AG20443 (cell line): ENCODE measurements around the gene BARX2.

ENCODE experiments used
- DNase-seq: peaks from one replicate; pipeline ENCODE4 v3.0.0; 2012; ENCODE audit warnings: low spot score, mixed read lengths

Gene BARX2

GRCh38 chr11:129440028-129440713, 64.5 kb downstream of the BARX2 start:
- no peak for DNase-seq

GRCh38 chr11:129442171-129442570, 66.5 kb downstream of the BARX2 start:
- DNase-seq, result no peak

DNA sequence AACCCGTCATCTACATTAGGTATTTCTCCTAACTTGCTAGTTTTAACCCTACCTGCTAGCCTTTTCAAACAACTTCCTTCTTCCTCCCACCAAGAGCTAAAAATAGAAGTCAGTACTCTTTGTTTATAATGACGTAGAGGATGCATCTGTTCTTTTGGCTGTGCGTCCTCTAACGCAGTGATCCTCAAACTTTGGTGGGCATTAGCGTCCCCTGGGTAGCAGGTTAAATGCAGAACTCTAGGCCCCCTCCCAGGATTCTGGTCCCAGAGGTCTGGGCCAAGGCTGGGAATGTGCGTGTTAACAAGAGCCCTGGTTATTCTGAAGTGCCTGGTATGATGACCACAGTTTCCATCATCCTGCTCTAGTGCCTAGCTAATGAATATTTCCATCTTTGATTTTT, 67.6 kb downstream of the BARX2 start:
- no peak for DNase-seq

DNA sequence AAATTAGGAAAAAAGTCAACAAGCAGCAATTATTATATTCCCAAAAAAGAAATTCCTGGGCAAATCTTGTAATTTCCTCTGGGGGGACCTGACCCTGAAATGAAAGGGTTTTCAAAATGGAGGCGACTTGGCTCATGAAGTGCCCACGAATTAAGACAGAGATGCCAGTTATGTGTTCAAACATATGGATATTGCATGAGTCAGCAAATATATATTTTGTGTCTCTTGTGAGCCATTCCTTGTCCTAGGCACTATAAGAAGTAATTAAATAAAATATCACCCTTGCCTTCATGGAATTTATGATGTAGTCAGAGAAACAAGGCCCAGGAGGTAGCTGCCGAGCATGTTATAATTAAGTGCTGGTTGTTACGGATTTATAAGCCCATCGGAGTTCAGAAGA, 68.6 kb downstream of the BARX2 start:
- DNase-seq, result no peak

DNA sequence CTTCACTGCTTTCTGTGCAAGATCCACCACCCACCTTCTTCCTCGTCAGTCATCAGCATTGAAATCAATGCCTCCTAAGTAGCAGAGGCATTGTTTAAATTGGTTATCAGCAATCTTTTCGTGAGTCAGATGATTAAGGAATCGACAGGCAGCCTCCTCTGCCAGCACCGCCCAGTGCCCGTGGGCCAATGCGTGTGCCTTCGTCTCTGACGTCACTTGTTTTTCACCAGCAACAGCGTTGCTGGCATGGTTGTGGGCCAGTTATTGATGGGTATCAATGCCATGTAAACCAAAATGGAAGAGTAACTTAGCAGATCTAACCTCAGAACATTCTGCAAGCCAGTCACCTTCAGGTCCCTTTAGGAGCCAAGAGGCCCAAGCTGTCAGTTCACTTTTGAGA, 69.6 kb downstream of the BARX2 start:
- no peak for DNase-seq

DNA sequence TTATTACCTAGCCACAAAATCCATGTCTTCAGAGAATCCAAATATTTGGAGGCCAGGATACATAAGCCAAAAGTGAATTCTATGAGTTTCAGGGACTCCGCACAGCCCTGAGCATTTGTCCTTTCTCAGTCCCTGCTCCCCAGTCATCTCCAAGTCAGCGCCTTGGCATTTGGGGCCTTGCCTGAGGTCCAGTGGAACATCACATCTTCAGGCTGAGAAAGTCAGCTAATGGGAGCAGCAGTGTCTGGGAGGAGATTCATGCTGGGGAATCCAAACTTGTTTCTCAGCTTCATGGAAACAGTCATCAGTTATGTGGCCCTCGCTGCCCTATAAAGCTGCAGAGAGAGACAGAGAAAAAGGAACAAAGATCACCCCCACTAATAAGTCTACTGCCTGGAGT, 70.9 kb downstream of the BARX2 start:
- DNase-seq, result no peak

DNA sequence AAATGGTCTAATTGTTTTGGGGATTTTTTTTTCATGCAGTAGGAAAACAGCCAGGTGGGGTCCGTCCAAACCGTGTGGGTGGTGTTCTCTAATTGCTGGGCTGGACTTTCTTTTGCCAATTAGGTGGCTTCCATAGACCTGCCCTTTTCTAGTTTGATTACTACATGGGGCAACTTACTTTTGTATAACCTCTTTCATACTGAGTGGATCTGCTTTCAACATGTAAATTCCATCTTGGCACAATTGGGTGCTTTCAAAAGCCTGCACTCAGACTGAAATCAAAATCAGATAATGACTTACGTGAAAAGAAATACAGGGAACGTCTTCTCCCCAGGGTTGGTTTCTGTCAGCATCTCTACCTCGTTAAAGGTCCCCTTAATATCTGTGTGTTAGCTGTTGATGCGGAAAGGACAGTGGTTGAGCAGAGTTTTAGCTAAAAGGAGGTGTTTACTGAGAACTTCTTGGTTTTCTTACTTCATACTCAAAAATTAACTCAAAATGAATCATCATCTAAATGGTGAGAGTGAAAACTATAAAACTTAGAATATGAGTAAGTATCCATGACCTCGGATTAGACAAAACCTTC, 72.1 kb downstream of the BARX2 start:
- no peak for DNase-seq

- DNase-seq, result no peak
Measured at GRCh38 chr11:129451524-129451923, 75.9 kb downstream of the BARX2 start.

DNA sequence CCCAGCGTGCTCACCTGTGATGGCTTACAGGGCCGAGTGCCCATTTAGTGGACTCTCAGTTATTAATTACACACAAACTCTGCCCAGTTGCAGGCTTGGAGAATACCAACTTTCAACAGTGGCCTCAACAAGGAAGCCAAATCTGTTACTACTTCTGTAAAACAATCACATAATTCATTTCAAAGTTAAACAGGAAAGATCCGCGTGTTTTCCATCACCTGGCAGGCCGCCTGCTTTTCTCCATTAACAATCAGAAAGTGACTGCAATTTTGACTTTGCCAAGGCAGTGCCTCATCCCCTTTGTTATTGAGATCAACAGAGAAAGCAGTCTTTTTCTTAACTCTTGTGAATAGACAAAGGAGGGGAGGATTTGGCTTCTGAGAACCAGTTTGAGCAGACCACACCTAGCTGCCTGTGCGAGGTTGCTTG, 77.7 kb downstream of the BARX2 start:
- no peak for DNase-seq

GRCh38 chr11:129455101-129455500, 79.5 kb downstream of the BARX2 start:
- no peak for DNase-seq

- DNase-seq, result no peak
Measured at GRCh38 chr11:129455756-129456655, 80.4 kb downstream of the BARX2 start.

- DNase-seq, result no peak
Measured at GRCh38 chr11:129457321-129457720, 81.7 kb downstream of the BARX2 start.

GRCh38 chr11:129458278-129458677, 82.6 kb downstream of the BARX2 start:
- no peak for DNase-seq

- no peak for DNase-seq
Measured at GRCh38 chr11:129458756-129459535, 83.3 kb downstream of the BARX2 start.

DNA sequence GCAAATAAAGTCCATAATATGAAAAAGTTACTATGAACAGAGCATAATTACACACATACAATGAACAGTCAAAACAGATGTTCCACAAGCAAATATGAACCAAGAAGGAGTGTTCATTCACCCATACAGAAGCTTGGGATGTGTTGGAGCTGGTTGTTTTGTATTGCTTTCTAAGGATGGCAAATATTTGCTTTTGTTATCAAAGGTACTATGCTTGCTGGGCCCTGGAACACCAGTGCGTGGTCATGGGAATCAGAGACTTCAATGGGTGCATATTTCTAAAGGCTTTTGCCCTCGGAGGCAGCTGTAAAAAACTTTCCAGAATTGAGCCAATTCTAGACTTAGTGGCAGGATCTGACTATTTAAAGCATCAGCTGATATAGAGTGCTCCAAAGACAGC, 85.1 kb downstream of the BARX2 start:
- no peak for DNase-seq

GRCh38 chr11:129484068-129484467, 108.4 kb downstream of the BARX2 start:
- DNase-seq, result no peak

DNA sequence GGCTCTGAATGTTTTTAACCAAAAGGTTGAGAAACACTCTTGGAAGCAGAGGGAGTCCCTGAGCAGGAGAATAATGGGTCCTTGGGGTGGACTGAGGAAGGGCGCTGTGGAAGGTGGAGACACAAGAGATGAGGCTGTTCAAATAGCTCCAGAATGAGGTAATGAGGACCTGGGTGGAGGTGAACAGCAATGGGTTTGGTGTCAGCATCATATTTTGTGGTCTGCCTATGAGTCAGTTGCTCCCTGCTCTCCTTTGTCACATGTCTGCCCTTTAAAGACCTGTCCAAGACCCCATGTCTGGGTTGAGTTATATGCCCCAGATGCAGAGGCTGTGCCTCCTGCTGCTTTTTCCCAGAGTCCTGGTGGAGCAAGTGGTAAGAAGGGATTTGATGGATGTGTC, 113.6 kb downstream of the BARX2 start:
- no peak for DNase-seq

DNA sequence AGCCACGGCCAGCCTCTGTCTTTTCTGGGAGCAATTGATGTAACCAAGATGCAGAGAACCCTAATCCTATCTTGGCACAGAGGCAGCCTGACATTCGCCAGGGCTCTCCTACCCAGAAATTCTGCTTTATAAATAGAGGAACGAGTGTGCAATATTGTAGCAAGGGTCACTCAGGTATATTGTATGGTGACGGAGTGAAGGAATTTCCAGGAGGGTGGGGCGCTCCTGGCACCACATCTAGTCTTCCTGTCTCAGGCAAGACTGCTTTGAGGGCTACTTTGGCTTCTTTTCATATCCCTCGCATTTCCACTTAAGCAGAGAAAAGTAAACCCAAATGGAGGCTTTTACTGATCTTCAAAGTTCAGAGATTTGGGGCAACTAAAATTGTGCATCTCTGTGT, 114.4 kb downstream of the BARX2 start:
- DNase-seq, result no peak

GRCh38 chr11:129493746-129494145, 118.1 kb downstream of the BARX2 start:
- no peak for DNase-seq
